ENCODE data around the gene WNT10A.
"Not testable (repeated sequence)": the region's sequence is repeated elsewhere in the genome, so short reads cannot be mapped to it uniquely, and the experiment has no call there.

The WNT10A gene

DNA sequence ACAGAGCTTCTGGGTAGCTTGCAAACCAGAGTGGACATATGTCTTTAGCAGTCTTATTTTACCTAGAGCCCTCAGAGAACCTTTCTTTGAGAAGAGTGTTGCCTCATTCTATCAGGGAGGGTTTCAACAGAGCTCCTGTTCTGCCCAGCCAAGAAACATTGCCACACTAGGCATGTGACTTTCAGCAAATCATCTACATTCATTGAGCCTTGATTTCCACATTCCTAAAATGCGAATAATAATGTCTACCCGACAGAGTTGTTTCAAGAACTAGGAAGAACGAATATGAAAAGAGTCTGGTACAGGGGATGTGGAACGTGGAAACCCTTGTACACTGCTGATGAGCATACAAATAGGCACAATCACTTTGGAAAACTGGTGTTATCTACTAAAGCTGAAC, 41.2 kb upstream of the WNT10A start (continued):
- TF ChIP-seq, protein P1, sequence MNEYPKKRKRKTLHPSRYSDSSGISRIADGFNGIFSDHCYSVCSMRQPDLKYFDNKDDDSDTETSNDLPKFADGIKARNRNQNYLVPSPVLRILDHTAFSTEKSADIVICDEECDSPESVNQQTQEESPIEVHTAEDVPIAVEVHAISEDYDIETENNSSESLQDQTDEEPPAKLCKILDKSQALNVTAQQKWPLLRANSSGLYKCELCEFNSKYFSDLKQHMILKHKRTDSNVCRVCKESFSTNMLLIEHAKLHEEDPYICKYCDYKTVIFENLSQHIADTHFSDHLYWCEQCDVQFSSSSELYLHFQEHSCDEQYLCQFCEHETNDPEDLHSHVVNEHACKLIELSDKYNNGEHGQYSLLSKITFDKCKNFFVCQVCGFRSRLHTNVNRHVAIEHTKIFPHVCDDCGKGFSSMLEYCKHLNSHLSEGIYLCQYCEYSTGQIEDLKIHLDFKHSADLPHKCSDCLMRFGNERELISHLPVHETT (tag by site-specific recombination; IDR thresholded peaks at IDR 0.05): no peak
- TF ChIP-seq, protein P2, sequence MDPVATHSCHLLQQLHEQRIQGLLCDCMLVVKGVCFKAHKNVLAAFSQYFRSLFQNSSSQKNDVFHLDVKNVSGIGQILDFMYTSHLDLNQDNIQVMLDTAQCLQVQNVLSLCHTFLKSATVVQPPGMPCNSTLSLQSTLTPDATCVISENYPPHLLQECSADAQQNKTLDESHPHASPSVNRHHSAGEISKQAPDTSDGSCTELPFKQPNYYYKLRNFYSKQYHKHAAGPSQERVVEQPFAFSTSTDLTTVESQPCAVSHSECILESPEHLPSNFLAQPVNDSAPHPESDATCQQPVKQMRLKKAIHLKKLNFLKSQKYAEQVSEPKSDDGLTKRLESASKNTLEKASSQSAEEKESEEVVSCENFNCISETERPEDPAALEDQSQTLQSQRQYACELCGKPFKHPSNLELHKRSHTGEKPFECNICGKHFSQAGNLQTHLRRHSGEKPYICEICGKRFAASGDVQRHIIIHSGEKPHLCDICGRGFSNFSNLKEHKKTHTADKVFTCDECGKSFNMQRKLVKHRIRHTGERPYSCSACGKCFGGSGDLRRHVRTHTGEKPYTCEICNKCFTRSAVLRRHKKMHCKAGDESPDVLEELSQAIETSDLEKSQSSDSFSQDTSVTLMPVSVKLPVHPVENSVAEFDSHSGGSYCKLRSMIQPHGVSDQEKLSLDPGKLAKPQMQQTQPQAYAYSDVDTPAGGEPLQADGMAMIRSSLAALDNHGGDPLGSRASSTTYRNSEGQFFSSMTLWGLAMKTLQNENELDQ (tag by site-specific recombination; IDR thresholded peaks at IDR 0.05; ENCODE audit: low read depth): no peak

DNA sequence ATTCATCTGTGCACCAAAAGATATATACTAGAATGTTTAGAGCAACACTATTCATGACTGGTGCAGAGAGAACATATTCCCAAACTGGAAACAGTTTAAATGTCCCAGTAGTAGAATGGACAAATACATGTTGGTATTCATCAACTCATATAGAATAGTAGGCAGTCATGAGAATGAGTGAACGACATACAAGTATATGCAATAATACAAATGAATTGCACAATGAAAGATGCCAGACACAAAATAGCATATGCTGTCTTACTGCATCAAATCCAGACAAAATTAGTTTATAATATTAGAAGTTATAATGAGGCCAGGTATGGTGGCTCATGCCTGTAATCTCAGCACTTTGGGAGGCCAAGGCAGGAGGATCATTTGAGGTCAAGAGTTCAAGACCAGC, 40.8 kb upstream of the WNT10A start:
- Histone ChIP-seq H3K36me3 (ENCODE audit: control insufficient read depth in 2 of 2, insufficient read depth in 1 of 2, low read length in 2 of 2) (no peaks in the 10 kb centered on the region), H3K4me1 (ENCODE audit: control insufficient read depth, insufficient read depth, low read length) (peaks cover 3% of the 10 kb centered on the region; the same call in 1 of the 2 replicates), H3K4me3 (ENCODE audit: low read depth, low read length) (no peak overlapping the region), H3K9me3 (ENCODE audit: control insufficient read depth, insufficient read depth, low read depth, low read length) (no peaks in the 10 kb centered on the region), H3K27ac (ENCODE audit: extremely low read depth, low read depth, low read length) (no peak overlapping the region)
- ChIA-PET CTCF (interaction anchor here (0.6 to 4.9 kb wide), 4 partner anchors 8 to 640 kb away, joined by 4 to 22 read pairs (median 4); no protein-coding TSS in a partner anchor), POLR2A (no interaction called here)
- TF ChIP-seq, protein P3, sequence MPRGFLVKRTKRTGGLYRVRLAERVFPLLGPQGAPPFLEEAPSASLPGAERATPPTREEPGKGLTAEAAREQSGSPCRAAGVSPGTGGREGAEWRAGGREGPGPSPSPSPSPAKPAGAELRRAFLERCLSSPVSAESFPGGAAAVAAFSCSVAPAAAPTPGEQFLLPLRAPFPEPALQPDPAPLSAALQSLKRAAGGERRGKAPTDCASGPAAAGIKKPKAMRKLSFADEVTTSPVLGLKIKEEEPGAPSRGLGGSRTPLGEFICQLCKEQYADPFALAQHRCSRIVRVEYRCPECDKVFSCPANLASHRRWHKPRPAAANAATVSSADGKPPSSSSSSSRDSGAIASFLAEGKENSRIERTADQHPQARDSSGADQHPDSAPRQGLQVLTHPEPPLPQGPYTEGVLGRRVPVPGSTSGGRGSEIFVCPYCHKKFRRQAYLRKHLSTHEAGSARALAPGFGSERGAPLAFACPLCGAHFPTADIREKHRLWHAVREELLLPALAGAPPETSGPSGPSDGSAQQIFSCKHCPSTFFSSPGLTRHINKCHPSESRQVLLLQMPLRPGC (tag by site-specific recombination; IDR thresholded peaks at IDR 0.05): no peak

DNA sequence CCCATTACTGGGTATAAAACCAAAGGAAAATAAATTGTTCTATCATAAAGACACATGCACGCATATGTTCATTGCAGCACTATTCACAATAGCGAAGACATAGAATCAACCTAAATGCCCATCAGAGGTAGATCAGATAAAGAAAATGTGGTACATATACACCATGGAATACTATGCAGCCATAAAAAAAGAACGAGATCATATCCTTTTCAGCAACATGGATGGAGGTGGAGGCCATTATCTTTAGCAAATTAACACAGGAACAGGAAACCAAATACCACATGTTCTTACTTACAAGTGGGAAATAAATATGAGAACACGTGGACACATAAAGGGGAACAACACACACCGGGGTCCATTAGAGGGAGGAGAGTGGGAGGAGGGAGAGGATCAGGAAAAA, 36.3 kb upstream of the WNT10A start:
- H3K4me3 ChIP-seq (ENCODE audit: low read depth, low read length); POLR2A ChIA-PET; H3K9me3 ChIP-seq (ENCODE audit: control insufficient read depth, insufficient read depth, low read depth, low read length); H3K36me3 ChIP-seq (ENCODE audit: control insufficient read depth in 2 of 2, insufficient read depth in 1 of 2, low read length in 2 of 2); H3K27ac ChIP-seq (ENCODE audit: extremely low read depth, low read depth, low read length); H3K4me1 ChIP-seq (ENCODE audit: control insufficient read depth, insufficient read depth, low read length); CTCF ChIA-PET: not testable (repeated sequence)
- TF ChIP-seq ZNF146 (tag by site-specific recombination; IDR thresholded peaks at IDR 0.05): peak; percentile 62; the same call in 1 of the 2 replicates

DNA sequence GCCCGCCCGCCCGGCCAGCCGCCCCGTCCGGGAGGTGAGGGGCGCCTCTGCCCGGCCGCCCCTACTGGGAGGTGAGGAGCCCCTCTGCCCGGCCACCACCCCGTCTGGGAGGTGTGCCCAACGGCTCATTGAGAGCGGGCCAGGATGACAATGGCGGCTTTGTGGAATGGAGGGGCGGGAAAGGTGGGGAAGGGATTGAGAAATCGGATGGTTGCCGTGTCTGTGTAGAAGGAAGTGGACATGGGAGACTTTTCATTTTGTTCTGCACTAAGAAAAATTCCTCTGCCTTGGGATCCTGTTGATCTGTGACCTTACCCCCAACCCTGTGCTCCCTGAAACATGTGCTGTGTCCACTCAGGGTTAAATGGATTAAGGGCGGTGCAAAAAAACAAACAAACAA, 33.7 kb upstream of the WNT10A start:
- ChIA-PET POLR2A (interaction anchor here (0.6 to 1.3 kb wide), 4 partner anchors 115 to 188 kb away, joined by 3 to 16 read pairs (median 4); partner anchors contain the start of genes BCS1L and ZNF142), CTCF (interaction anchor here (0.5 to 3.7 kb wide), 54 partner anchors 9 to 576 kb away, joined by 3 to 44 read pairs (median 4); partner anchors contain the start of genes BCS1L, CDK5R2, PNKD and RNF25)
- not testable (repeated sequence) for H3K4me3 ChIP-seq (ENCODE audit: low read depth, low read length); H3K27ac ChIP-seq (ENCODE audit: extremely low read depth, low read depth, low read length); H3K36me3 ChIP-seq (ENCODE audit: control insufficient read depth in 2 of 2, insufficient read depth in 1 of 2, low read length in 2 of 2); H3K9me3 ChIP-seq (ENCODE audit: control insufficient read depth, insufficient read depth, low read depth, low read length); H3K4me1 ChIP-seq (ENCODE audit: control insufficient read depth, insufficient read depth, low read length)

DNA sequence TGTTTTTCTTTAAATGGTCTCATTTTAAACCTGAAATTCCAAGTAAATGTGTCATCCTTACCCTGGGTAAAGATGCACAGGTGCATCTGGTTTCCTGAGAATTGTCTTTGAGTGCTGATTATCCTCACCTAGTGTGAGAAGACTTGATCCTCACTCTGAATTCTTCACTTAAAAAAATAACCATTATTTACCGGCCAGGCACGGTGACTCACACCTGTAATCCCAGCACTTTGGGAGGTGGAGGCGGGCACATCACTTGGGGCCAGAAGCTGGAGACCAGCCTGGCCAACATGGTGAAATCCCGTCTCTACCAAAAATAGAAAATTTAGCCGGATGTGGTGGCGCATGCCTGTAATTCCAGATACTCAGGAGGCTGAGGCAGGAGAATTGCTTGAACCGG, 30.9 kb upstream of the WNT10A start:
- no peak overlapping the region for H3K27ac ChIP-seq (ENCODE audit: extremely low read depth, low read depth, low read length)
- ChIA-PET POLR2A (interaction anchor here (0.9 kb wide), 1 partner anchor 47 kb away, joined by 3 read pairs; no protein-coding TSS in a partner anchor), CTCF (interaction anchor here (0.6 to 10.1 kb wide), 11 partner anchors 21 to 305 kb away, joined by 3 to 115 read pairs (median 3); partner anchors contain the start of gene TTLL4)
- no peaks in the 10 kb centered on the region for H3K36me3 ChIP-seq (ENCODE audit: control insufficient read depth in 2 of 2, insufficient read depth in 1 of 2, low read length in 2 of 2)
- H3K4me3 ChIP-seq (ENCODE audit: low read depth, low read length): no peak overlapping the region
- H3K4me1 ChIP-seq (ENCODE audit: control insufficient read depth, insufficient read depth, low read length): 0 out of 2 replicates have a peak, but pooled peaks cover 6% of the 10 kb centered on the region
- no peaks in the 10 kb centered on the region for H3K9me3 ChIP-seq (ENCODE audit: control insufficient read depth, insufficient read depth, low read depth, low read length)
- TF ChIP-seq HOXC10 (CRISPR knock-in tag; IDR thresholded peaks at IDR 0.05): no peak
- TF ChIP-seq, protein P4, sequence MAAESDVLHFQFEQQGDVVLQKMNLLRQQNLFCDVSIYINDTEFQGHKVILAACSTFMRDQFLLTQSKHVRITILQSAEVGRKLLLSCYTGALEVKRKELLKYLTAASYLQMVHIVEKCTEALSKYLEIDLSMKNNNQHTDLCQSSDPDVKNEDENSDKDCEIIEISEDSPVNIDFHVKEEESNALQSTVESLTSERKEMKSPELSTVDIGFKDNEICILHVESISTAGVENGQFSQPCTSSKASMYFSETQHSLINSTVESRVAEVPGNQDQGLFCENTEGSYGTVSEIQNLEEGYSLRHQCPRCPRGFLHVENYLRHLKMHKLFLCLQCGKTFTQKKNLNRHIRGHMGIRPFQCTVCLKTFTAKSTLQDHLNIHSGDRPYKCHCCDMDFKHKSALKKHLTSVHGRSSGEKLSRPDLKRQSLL (tag by site-specific recombination; IDR thresholded peaks at IDR 0.05): no peak
- TF ChIP-seq ZNF2 (tag by site-specific recombination; IDR thresholded peaks at IDR 0.05): no peak
- TF ChIP-seq, protein P5, sequence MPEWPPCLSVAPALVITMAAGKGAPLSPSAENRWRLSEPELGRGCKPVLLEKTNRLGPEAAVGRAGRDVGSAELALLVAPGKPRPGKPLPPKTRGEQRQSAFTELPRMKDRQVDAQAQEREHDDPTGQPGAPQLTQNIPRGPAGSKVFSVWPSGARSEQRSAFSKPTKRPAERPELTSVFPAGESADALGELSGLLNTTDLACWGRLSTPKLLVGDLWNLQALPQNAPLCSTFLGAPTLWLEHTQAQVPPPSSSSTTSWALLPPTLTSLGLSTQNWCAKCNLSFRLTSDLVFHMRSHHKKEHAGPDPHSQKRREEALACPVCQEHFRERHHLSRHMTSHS (tag by site-specific recombination; IDR thresholded peaks at IDR 0.05): no peak
- no peak for TF ChIP-seq ZNF677 (tag by site-specific recombination; IDR thresholded peaks at IDR 0.05)
- TF ChIP-seq, protein P6, sequence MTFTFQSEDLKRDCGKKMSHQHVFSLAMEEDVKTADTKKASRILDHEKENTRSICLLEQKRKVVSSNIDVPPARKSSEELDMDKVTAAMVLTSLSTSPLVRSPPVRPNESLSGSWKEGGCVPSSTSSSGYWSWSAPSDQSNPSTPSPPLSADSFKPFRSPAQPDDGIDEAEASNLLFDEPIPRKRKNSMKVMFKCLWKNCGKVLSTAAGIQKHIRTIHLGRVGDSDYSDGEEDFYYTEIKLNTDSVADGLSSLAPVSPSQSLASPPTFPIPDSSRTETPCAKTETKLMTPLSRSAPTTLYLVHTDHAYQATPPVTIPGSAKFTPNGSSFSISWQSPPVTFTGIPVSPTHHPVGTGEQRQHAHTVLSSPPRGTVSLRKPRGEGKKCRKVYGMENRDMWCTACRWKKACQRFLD (tag by site-specific recombination; IDR thresholded peaks at IDR 0.05): no peak
- TF ChIP-seq, protein P7, sequence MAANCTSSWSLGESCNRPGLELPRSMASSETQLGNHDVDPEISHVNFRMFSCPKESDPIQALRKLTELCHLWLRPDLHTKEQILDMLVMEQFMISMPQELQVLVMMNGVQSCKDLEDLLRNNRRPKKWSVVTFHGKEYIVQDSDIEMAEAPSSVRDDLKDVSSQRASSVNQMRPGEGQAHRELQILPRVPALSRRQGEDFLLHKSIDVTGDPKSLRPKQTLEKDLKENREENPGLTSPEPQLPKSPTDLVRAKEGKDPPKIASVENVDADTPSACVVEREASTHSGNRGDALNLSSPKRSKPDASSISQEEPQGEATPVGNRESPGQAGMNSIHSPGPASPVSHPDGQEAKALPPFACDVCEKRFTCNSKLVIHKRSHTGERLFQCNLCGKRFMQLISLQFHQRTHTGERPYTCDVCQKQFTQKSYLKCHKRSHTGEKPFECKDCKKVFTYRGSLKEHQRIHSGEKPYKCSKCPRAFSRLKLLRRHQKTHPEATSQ (tag by site-specific recombination; IDR thresholded peaks at IDR 0.05): no peak
- no peak for TF ChIP-seq ZNF302 (tag by site-specific recombination; IDR thresholded peaks at IDR 0.05; ENCODE audit: low read depth)
